A549 (cell line): ENCODE measurements around the gene SLC6A17. TPM values are rescaled to one million over a fixed set of nuclear protein-coding genes. Genes with fewer than 3 reads are reported as not detected.

Source experiments
- ATAC-seq, 2 experiments: fragments of 200-7000 bp in 1 of 2; fragments of >200 bp in 1 of 2; cut with Nextera tagmentation in 1 of 2; cut with Tn5 transposase in 1 of 2; 3 replicates each; pipeline versions ENCODE4 v1.8.0 to v1.9.1; 2018 to 2020; ENCODE audit warnings: mild to moderate bottlenecking in 1 of 2, moderate library complexity in 1 of 2
- CTCF ChIA-PET: fragments of 300-600 bp; sonication (Branson Sonifier 250); formaldehyde crosslinking; extraction: SDS; loops from one replicate; lab custom pipeline; 2021; ENCODE audit warnings: antibody characterized with exemption, inconsistent platforms; lab: Yijun Ruan, JAX
- POLR2A ChIA-PET: fragments of 350-600 bp; formaldehyde crosslinking; extraction: SDS; loops from one replicate; lab custom pipeline; 2021; ENCODE audit warnings: antibody characterized with exemption, inconsistent platforms; lab: Yijun Ruan, JAX
- DNase-seq, 2 experiments: peaks; one replicate each; pipeline versions ENCODE4 v3.0.0 to v3.0.0-alpha.2; 2011 to 2016; ENCODE audit warnings: low read depth in 1 of 2, low spot score in 1 of 2
- FAIRE-seq: peaks from 2 replicates; lab custom pipeline; 2011; peaks lifted over from hg19 to GRCh38; lab: Jason Lieb, UNC
- H3K27ac ChIP-seq, 2 experiments: fragments of >200 bp; sonication (Bioruptor Twin); formaldehyde crosslinking; 3 replicates each; pipeline ENCODE4 v1.5.1; 2016 to 2017
- H3K4me1 ChIP-seq: fragments of >200 bp; sonication (Bioruptor Twin); formaldehyde crosslinking; 3 replicates; pipeline ENCODE4 v1.6.1; 2016
- H3K4me2 ChIP-seq: fragments of >200 bp; sonication (Bioruptor Twin); formaldehyde crosslinking; 3 replicates; pipeline ENCODE4 v1.6.1; 2016
- H3K4me3 ChIP-seq: fragments of >200 bp; sonication (Bioruptor Twin); formaldehyde crosslinking; 3 replicates; pipeline ENCODE4 v1.5.1; 2016
- H3K9me3 ChIP-seq: fragments of >200 bp; sonication (Bioruptor Twin); formaldehyde crosslinking; 3 replicates; pipeline ENCODE4 v1.6.1; 2016
- CBX8 ChIP-seq: fragments of 200-600 bp; sonication (generic); IDR thresholded peaks from 2 replicates; pipeline ENCODE4 v1.6.1; 2016
- CEBPB ChIP-seq, 2 experiments: fragments of >200 bp in 1 of 2; sonication (Bioruptor Twin) in 1 of 2; formaldehyde crosslinking in 1 of 2; IDR thresholded peaks; 2 replicates each; pipeline ENCODE4 v1.6.1; 2012 to 2016
- CHD4 ChIP-seq: fragments of 200-600 bp; sonication (generic); IDR thresholded peaks from 2 replicates; pipeline ENCODE4 v1.6.1; 2016; ENCODE audit warnings: antibody characterized with exemption, mild to moderate bottlenecking, borderline replicate concordance
- EHMT2 ChIP-seq: fragments of 200-600 bp; sonication (generic); IDR thresholded peaks from 2 replicates; pipeline ENCODE4 v1.6.1; 2016; ENCODE audit warnings: antibody characterized with exemption, low read depth, mild to moderate bottlenecking, moderate library complexity
- ESRRA ChIP-seq: fragments of 150-350 bp; IDR thresholded peaks from 2 replicates; pipeline ENCODE4 v1.6.1; 2014; ENCODE audit warnings: mild to moderate bottlenecking, low read length, borderline replicate concordance
- FOSB ChIP-seq: fragments of 250-450 bp; sonication (Bioruptor Pico); IDR thresholded peaks from 2 replicates; pipeline ENCODE4 v1.5.0; 2020; ENCODE audit warnings: mild to moderate bottlenecking, moderate library complexity
- FOSL2 ChIP-seq, 2 experiments: fragments of 450-650 bp in 1 of 2; fragments of >200 bp in 1 of 2; sonication (Bioruptor Twin) in 1 of 2; formaldehyde crosslinking; IDR thresholded peaks; 2 replicates each; pipeline versions ENCODE4 v1.5.0 to v1.6.1; 2016 to 2020; ENCODE audit warnings: mild to moderate bottlenecking in 1 of 2, moderate library complexity in 1 of 2
- GATA3 ChIP-seq: IDR thresholded peaks from 2 replicates; pipeline ENCODE4 v1.6.1; 2012; ENCODE audit warnings: borderline replicate concordance
- HEYL ChIP-seq: fragments of 250-450 bp; sonication (Bioruptor Pico); IDR thresholded peaks from 2 replicates; pipeline ENCODE4 v1.8.0; 2021; ENCODE audit warnings: mild to moderate bottlenecking, moderate library complexity
- HOXB13 ChIP-seq: fragments of 250-450 bp; sonication (Bioruptor Pico); IDR thresholded peaks from 2 replicates; pipeline ENCODE4 v1.5.0; 2020; ENCODE audit warnings: low read depth, mild to moderate bottlenecking, moderate library complexity
- HOXB5 ChIP-seq: fragments of 250-450 bp; sonication (Bioruptor Pico); IDR thresholded peaks from 2 replicates; pipeline ENCODE4 v1.5.0; 2020; ENCODE audit warnings: mild to moderate bottlenecking, moderate library complexity
- JUN ChIP-seq, 2 experiments: fragments of >200 bp; sonication (Bioruptor Twin); formaldehyde crosslinking; IDR thresholded peaks; 2 replicates in 1 of 2; 3 replicates in 1 of 2; pipeline ENCODE4 v1.6.1; 2016 to 2017
- MAFK ChIP-seq: fragments of 450-650 bp; IDR thresholded peaks from 2 replicates; pipeline ENCODE4 v1.6.1; 2014; ENCODE audit not compliant: partially characterized antibody
- MYC ChIP-seq: IDR thresholded peaks from 2 replicates; pipeline ENCODE4 v1.6.1; 2012; ENCODE audit warnings: mild to moderate bottlenecking, inconsistent platforms, low read length, improper control_type of control experiment, borderline replicate concordance
- PHF8 ChIP-seq: fragments of 200-600 bp; sonication (generic); IDR thresholded peaks from 2 replicates; pipeline ENCODE4 v1.6.1; 2016; ENCODE audit warnings: low read depth, mild to moderate bottlenecking, antibody characterized with exemption, moderate library complexity, borderline replicate concordance
- RAD21 ChIP-seq, 2 experiments: fragments of >200 bp in 1 of 2; sonication (Bioruptor Twin) in 1 of 2; formaldehyde crosslinking in 1 of 2; IDR thresholded peaks in 1 of 2; conservative IDR thresholded peaks in 1 of 2; 2 replicates in 1 of 2; 3 replicates in 1 of 2; pipeline ENCODE4 v1.6.1; 2012 to 2018; ENCODE audit warnings: inconsistent platforms in 1 of 2
- RARB ChIP-seq: fragments of 250-450 bp; sonication (Bioruptor Pico); IDR thresholded peaks from 2 replicates; pipeline ENCODE4 v1.8.0; 2021; ENCODE audit warnings: mild to moderate bottlenecking, moderate library complexity
- RFX5 ChIP-seq: fragments of 450-650 bp; IDR thresholded peaks from 2 replicates; pipeline ENCODE4 v1.7.1; 2014; ENCODE audit warnings: antibody characterized with exemption, mild to moderate bottlenecking, moderate library complexity
- RNF2 ChIP-seq: fragments of 200-600 bp; sonication (generic); IDR thresholded peaks from 2 replicates; pipeline ENCODE4 v1.6.1; 2016; ENCODE audit warnings: low read depth, mild to moderate bottlenecking, antibody characterized with exemption, moderate library complexity, borderline replicate concordance
- SMC3 ChIP-seq: fragments of >200 bp; sonication (Bioruptor Twin); formaldehyde crosslinking; IDR thresholded peaks from 3 replicates; pipeline ENCODE4 v1.6.1; 2018; ENCODE audit warnings: inconsistent platforms
- SREBF2 ChIP-seq: fragments of 450-650 bp; IDR thresholded peaks from 2 replicates; pipeline ENCODE4 v1.6.1; 2014; ENCODE audit warnings: mild to moderate bottlenecking, moderate library complexity
- ZC3H11A ChIP-seq: fragments of 450-650 bp; IDR thresholded peaks from 2 replicates; pipeline ENCODE4 v1.6.1; 2014; ENCODE audit warnings: antibody characterized with exemption, mild to moderate bottlenecking
- ZFP36 ChIP-seq: fragments of 450-650 bp; IDR thresholded peaks from 2 replicates; pipeline ENCODE4 v1.6.1; 2014; ENCODE audit warnings: borderline replicate concordance; ENCODE audit not compliant: partially characterized antibody
- WGBS: methylation state at CpG from one replicate; pipeline ENCODE4 v1.1.6; 2017; ENCODE audit errors: missing lambda C conversion rate; 5-methylcytosine and 5-hydroxymethylcytosine counted together
- polyA plus RNA-seq, 4 experiments: library from polyadenylated mRNA; depleted of rRNA in 3 of 4; stranded (reverse); fragments of >200 nt; fragmentation: RNase III in 1 of 4; extraction: RNeasy Plus Mini Kit Qiagen cat#74134 plus additional on column Dnase treatment in 1 of 4; gene quantifications; 2 replicates in 3 of 4; 3 replicates in 1 of 4; pipeline ENCODE4 v1.2.3, GENCODE V29; 2011 to 2017
- TF ChIP-seq, protein P1 (sequence below): IDR thresholded peaks from 2 replicates; pipeline ENCODE4 v1.6.1; 2012
- TF ChIP-seq, protein P2 (sequence below): fragments of 450-650 bp; IDR thresholded peaks from 2 replicates; pipeline ENCODE4 v1.6.1; 2014; ENCODE audit warnings: antibody characterized with exemption
- TF ChIP-seq, protein P3 (sequence below): fragments of 150-350 bp; IDR thresholded peaks from 2 replicates; pipeline ENCODE4 v1.6.1; 2014; ENCODE audit warnings: low read depth, mild to moderate bottlenecking, low read length
- TF ChIP-seq, protein P4 (sequence below): fragments of >200 bp; sonication (Bioruptor Twin); formaldehyde crosslinking; IDR thresholded peaks from 3 replicates; pipeline ENCODE4 v1.5.1; 2016
- TF ChIP-seq, protein P5 (sequence below): IDR thresholded peaks from 2 replicates; pipeline ENCODE4 v1.6.1; 2012
- TF ChIP-seq, protein P6 (sequence below): fragments of >200 bp; sonication (Bioruptor Twin); formaldehyde crosslinking; IDR thresholded peaks from 2 replicates; pipeline ENCODE4 v1.6.1; 2016
- TF ChIP-seq, protein P7 (sequence below): fragments of 250-450 bp; sonication (Bioruptor Pico); IDR thresholded peaks from 2 replicates; pipeline ENCODE4 v1.5.0; 2020; ENCODE audit warnings: low read depth, mild to moderate bottlenecking, moderate library complexity
- TF ChIP-seq, protein P8 (sequence below): IDR thresholded peaks from 2 replicates; pipeline ENCODE4 v1.6.1; 2012; ENCODE audit warnings: low read depth, borderline replicate concordance

SLC6A17 gene
- polyA plus RNA-seq, 2 of the 4 experiments (the other 2 are of a cell fraction): 0.56 to 2.2 TPM

DNA sequence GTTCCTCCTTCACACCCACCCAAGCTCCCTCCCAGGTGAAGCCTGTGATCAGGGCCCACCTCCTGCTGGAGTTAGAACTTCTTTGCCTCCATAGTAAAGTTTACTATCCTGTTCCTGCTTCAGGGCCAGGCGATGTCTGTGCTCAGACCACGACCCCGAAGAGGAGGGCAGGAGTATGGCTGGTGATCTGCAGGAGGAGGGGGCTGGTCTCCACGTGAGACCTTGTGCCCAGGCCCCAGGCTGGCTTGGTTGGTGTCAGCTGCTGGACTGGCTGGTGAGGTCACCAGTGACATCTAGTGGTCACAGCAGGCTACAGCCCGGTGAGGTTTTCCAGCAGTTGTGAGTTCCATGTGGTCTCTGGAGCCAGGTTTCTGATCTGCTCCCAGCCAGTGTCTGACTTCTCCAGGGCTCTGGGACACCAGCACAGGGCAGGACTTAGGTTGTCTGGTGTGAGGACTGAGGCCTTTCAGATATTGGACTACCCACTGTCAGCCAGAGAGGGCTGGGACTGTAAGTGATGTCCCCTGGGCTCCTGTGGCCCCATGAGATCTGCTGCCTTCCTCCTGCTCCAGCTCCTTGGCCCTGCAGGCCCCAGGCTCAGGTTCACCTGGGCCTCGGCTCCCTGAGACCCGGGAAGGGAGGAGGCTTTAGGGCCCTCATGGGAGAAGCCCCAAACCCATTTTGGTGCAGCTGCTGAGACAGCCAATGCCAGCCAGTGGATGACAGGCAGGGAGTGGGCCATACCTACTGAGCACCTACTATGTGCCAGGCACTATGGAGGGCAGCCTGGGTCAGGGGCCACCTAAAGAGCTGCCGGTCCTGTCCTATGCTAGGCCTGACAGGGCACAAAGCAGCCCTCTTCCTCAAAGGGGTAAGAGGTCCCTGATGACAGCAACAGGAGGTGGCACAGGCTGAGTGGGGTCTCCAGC lies 44.0 kb upstream of the SLC6A17 start:
- no peak overlapping the region for H3K4me3 ChIP-seq
- TF ChIP-seq FOSL2 (IDR thresholded peaks at IDR 0.05): no peak
- TF ChIP-seq FOSL2 (CRISPR knock-in tag; IDR thresholded peaks at IDR 0.05): no peak
- TF ChIP-seq, protein P1, sequence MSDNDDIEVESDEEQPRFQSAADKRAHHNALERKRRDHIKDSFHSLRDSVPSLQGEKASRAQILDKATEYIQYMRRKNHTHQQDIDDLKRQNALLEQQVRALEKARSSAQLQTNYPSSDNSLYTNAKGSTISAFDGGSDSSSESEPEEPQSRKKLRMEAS: 0 out of 2 replicates have a peak, but pooled peaks have one; percentile 22
- no peak for TF ChIP-seq CEBPB (IDR thresholded peaks at IDR 0.05)
- no peak for TF ChIP-seq RNF2
- TF ChIP-seq MAFK: no peak
- TF ChIP-seq RFX5: no peak
- no peak for TF ChIP-seq FOSB (CRISPR knock-in tag)
- TF ChIP-seq SREBF2: no peak
- TF ChIP-seq CHD4: no peak
- TF ChIP-seq CBX8: no peak
- TF ChIP-seq PHF8: no peak
- TF ChIP-seq ESRRA: no peak
- TF ChIP-seq ZFP36: no peak
- TF ChIP-seq, protein P2, sequence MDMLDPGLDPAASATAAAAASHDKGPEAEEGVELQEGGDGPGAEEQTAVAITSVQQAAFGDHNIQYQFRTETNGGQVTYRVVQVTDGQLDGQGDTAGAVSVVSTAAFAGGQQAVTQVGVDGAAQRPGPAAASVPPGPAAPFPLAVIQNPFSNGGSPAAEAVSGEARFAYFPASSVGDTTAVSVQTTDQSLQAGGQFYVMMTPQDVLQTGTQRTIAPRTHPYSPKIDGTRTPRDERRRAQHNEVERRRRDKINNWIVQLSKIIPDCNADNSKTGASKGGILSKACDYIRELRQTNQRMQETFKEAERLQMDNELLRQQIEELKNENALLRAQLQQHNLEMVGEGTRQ: no peak
- peak; percentile 49; the same call in 1 of the 3 replicates for TF ChIP-seq SMC3
- TF ChIP-seq ZC3H11A: no peak
- no peak for TF ChIP-seq HOXB13 (CRISPR knock-in tag)
- no peak for TF ChIP-seq EHMT2
- TF ChIP-seq MYC: no peak
- TF ChIP-seq GATA3: no peak
- TF ChIP-seq, protein P3, sequence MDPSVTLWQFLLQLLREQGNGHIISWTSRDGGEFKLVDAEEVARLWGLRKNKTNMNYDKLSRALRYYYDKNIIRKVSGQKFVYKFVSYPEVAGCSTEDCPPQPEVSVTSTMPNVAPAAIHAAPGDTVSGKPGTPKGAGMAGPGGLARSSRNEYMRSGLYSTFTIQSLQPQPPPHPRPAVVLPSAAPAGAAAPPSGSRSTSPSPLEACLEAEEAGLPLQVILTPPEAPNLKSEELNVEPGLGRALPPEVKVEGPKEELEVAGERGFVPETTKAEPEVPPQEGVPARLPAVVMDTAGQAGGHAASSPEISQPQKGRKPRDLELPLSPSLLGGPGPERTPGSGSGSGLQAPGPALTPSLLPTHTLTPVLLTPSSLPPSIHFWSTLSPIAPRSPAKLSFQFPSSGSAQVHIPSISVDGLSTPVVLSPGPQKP: no peak
- TF ChIP-seq, protein P4, sequence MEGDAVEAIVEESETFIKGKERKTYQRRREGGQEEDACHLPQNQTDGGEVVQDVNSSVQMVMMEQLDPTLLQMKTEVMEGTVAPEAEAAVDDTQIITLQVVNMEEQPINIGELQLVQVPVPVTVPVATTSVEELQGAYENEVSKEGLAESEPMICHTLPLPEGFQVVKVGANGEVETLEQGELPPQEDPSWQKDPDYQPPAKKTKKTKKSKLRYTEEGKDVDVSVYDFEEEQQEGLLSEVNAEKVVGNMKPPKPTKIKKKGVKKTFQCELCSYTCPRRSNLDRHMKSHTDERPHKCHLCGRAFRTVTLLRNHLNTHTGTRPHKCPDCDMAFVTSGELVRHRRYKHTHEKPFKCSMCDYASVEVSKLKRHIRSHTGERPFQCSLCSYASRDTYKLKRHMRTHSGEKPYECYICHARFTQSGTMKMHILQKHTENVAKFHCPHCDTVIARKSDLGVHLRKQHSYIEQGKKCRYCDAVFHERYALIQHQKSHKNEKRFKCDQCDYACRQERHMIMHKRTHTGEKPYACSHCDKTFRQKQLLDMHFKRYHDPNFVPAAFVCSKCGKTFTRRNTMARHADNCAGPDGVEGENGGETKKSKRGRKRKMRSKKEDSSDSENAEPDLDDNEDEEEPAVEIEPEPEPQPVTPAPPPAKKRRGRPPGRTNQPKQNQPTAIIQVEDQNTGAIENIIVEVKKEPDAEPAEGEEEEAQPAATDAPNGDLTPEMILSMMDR: peak; percentile 67
- TF ChIP-seq HOXB5 (CRISPR knock-in tag): no peak
- no peak for TF ChIP-seq HEYL (CRISPR knock-in tag)
- TF ChIP-seq, protein P5, sequence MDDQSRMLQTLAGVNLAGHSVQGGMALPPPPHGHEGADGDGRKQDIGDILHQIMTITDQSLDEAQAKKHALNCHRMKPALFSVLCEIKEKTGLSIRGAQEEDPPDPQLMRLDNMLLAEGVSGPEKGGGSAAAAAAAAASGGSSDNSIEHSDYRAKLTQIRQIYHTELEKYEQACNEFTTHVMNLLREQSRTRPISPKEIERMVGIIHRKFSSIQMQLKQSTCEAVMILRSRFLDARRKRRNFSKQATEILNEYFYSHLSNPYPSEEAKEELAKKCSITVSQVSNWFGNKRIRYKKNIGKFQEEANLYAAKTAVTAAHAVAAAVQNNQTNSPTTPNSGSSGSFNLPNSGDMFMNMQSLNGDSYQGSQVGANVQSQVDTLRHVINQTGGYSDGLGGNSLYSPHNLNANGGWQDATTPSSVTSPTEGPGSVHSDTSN: no peak
- TF ChIP-seq RARB (CRISPR knock-in tag): no peak
- TF ChIP-seq, protein P6, sequence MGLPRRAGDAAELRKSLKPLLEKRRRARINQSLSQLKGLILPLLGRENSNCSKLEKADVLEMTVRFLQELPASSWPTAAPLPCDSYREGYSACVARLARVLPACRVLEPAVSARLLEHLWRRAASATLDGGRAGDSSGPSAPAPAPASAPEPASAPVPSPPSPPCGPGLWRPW: no peak
- TF ChIP-seq, protein P7, sequence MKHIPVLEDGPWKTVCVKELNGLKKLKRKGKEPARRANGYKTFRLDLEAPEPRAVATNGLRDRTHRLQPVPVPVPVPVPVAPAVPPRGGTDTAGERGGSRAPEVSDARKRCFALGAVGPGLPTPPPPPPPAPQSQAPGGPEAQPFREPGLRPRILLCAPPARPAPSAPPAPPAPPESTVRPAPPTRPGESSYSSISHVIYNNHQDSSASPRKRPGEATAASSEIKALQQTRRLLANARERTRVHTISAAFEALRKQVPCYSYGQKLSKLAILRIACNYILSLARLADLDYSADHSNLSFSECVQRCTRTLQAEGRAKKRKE (CRISPR knock-in tag): no peak
- TF ChIP-seq JUN (IDR thresholded peaks at IDR 0.05): no peak
- TF ChIP-seq RAD21 (conservative IDR thresholded peaks at IDR 0.05 in 1 of 2, IDR thresholded peaks at IDR 0.05 in 1 of 2): peak; percentile 60 to 75; a peak in 4 of 5 replicates
- TF ChIP-seq, protein P8, sequence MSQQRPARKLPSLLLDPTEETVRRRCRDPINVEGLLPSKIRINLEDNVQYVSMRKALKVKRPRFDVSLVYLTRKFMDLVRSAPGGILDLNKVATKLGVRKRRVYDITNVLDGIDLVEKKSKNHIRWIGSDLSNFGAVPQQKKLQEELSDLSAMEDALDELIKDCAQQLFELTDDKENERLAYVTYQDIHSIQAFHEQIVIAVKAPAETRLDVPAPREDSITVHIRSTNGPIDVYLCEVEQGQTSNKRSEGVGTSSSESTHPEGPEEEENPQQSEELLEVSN: no peak
- TF ChIP-seq, all 56 proteins: peak for 4
- Histone ChIP-seq H3K4me2 (no peak overlapping the region), H3K9me3 (no peaks in the 10 kb centered on the region), H3K27ac (peak overlapping the region in 1 of 2 experiments; percentile 64; a peak in 1 of 6 replicates), H3K4me1 (no peaks in the 10 kb centered on the region)
- ChIA-PET CTCF (interaction anchor here (0.5 to 8.1 kb wide), 37 partner anchors 8 to 632 kb away, joined by 3 to 93 read pairs (median 4); partner anchors contain the start of genes SLC6A17 and STRIP1), POLR2A (no interaction called here)
- FAIRE-seq (no peak), DNase-seq (peak; percentile 60 to 75), ATAC-seq (peak; percentile 83 to 97)
- WGBS: 0% methylated on average over 4 of the region's 8 CpGs
